ENCODE data around the gene LRRC18. TPM values are rescaled to one million over a fixed set of nuclear protein-coding genes. Genes with fewer than 3 reads are reported as not detected.

LRRC18 gene
- total and polyA plus RNA-seq, 2 donors (not counting 1 experiment from before 2014, with no cell fraction given), result not detected

DNA sequence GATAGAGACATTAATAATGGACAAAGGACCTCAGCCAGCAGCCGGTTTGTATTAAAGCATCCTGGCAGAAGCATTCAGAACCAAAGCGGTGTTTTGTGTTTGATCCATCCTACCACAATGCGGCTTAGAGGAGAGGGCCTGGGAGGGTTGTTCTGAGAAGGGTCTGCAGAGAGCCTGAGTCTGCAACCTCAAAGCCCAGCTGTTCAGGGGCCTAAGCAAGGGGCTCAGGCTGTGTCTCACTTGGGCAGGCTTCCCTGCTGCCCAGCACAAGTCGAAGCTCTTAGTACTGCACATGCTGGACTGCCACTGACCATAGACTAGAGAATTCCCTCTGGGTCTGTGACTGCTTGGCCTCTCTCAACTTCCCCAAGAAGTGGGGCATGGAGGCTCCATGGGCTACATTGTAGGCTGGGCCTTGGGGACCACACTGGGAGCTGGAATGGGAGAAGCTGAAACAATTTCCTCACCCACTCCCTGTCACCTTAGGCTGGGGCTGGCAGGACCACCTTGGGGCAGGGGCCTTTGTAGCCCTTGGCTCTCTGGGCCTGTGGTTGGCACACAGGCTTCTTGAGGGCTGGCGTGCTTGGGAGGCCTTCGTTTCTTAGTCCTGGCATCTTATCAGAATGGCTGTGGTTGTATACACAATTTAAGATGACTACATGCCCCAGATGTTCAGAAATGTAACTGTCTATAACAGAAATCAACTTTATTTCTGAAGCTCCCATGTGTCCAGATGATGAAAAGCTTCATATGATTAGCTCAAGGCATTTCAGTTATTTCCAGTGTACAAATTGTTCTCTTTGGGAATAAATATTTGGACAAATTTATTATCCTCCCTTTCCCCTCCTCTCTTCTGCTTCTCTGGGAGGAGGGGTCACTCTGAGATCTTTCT is 44.5 kb downstream of the LRRC18 start:
- intact Hi-C loops (cut with micrococcal nuclease), result no loop called here
- Histone ChIP-seq H3K4me3 (ENCODE audit: control extremely low read depth in 1 of 5, extremely low read depth in 1 of 5, insufficient read depth in 1 of 5, low read depth in 2 of 5, low read length in 4 of 5) (no peak overlapping the region), H3K4me2 (replicated peaks; ENCODE audit: low read depth, low read length, poor library complexity, severe bottlenecking) (no peak overlapping the region), H4K20me1 (ENCODE audit: control insufficient read depth, insufficient read depth, low read length, poor library complexity, severe bottlenecking) (peaks cover 51% of the 10 kb centered on the region), H3K36me3 (replicated peaks in 1 of 2; ENCODE audit: control extremely low read depth in 1 of 2, control insufficient read depth in 1 of 2, extremely low read depth in 1 of 2, insufficient read depth in 2 of 2, low read length in 1 of 2) (peaks cover 7 to 99% of the 10 kb centered on the region in 2 experiments), H3K9ac (ENCODE audit: low read length) (no peak overlapping the region), H3K27ac (ENCODE audit: low read length in 2 of 2) (no peak overlapping the region), H3K9me3 (ENCODE audit: control extremely low read depth in 1 of 3, control insufficient read depth in 2 of 3, insufficient read depth in 1 of 3, low read length in 2 of 3) (no peaks in the 10 kb centered on the region), H3K79me2 (ENCODE audit: control insufficient read depth, insufficient read depth, low read length) (peaks cover 11% of the 10 kb centered on the region), H3K4me1 (ENCODE audit: control insufficient read depth in 2 of 2, insufficient read depth in 2 of 2, low read length in 2 of 2) (no peaks in the 10 kb centered on the region), H3K27me3 (replicated peaks in 1 of 4; ENCODE audit: control extremely low read depth in 1 of 4, control insufficient read depth in 3 of 4, insufficient read depth in 4 of 4, low read length in 3 of 4) (no peaks in the 10 kb centered on the region), H2AFZ (ENCODE audit: insufficient read depth, low read depth, low read length, poor library complexity, severe bottlenecking) (no peak overlapping the region)
- 94% methylated on average over 3 of the region's 6 CpGs for WGBS (ENCODE audit: insufficient coverage)
- POLR2A ChIA-PET, result no interaction called here
- Mint-ChIP-seq H3K27ac (no peak overlapping the region), H3K9me3 (ENCODE audit: insufficient read depth) (no peaks in the 10 kb centered on the region), H3K4me3 (no peak overlapping the region), H3K27me3 (no peaks in the 10 kb centered on the region), H3K4me1 (peaks cover 2% of the 10 kb centered on the region)
- ATAC-seq (ENCODE audit: low read depth), result no peak
- CTCF ChIA-PET, result interaction anchor here (0.6 kb wide), 1 partner anchor 481 kb away, joined by 5 read pairs; no protein-coding TSS in a partner anchor
- no peak for DNase-seq
- TF ChIP-seq EZH2 (IDR thresholded peaks at IDR 0.05; ENCODE audit: borderline replicate concordance, insufficient read depth, low read depth, low read length, poor library complexity, severe bottlenecking), result no peak
- TF ChIP-seq, protein P1, sequence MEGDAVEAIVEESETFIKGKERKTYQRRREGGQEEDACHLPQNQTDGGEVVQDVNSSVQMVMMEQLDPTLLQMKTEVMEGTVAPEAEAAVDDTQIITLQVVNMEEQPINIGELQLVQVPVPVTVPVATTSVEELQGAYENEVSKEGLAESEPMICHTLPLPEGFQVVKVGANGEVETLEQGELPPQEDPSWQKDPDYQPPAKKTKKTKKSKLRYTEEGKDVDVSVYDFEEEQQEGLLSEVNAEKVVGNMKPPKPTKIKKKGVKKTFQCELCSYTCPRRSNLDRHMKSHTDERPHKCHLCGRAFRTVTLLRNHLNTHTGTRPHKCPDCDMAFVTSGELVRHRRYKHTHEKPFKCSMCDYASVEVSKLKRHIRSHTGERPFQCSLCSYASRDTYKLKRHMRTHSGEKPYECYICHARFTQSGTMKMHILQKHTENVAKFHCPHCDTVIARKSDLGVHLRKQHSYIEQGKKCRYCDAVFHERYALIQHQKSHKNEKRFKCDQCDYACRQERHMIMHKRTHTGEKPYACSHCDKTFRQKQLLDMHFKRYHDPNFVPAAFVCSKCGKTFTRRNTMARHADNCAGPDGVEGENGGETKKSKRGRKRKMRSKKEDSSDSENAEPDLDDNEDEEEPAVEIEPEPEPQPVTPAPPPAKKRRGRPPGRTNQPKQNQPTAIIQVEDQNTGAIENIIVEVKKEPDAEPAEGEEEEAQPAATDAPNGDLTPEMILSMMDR (IDR thresholded peaks at IDR 0.05), result no peak
